ENCODE data around the gene TRIM10.

- TF ChIP-seq RAD21 (IDR thresholded peaks at IDR 0.05; ENCODE audit: low read depth) (no peak), CREB1 (IDR thresholded peaks at IDR 0.05; ENCODE audit: low read depth) (no peak), YY1 (IDR thresholded peaks at IDR 0.05; ENCODE audit: low read depth) (no peak), USF1 (IDR thresholded peaks at IDR 0.05) (no peak), EP300 (IDR thresholded peaks at IDR 0.05; ENCODE audit: borderline replicate concordance) (no peak), EGR1 (IDR thresholded peaks at IDR 0.05) (no peak), TAF1 (IDR thresholded peaks at IDR 0.05; ENCODE audit: low read depth) (no peak)
These were observed 11.0 kb downstream of the TRIM10 start for GRCh38 chr6:30149858-30150550.

All from Ishikawa (cell line).